GM12801 (cell line): Measurements from ENCODE around the gene RAB36.

ENCODE experiments used
- TF ChIP-seq, protein P1 (sequence below): IDR thresholded peaks from one replicate; pipeline ENCODE4 v1.5.1; 2011; ENCODE audit warnings: control low read depth; ENCODE audit not compliant: insufficient read length; ENCODE audit errors: extremely low read depth

The RAB36 gene

GRCh38 chr22:23110190-23110921 lies 34.9 kb upstream of the RAB36 start:
- TF ChIP-seq, protein P1, sequence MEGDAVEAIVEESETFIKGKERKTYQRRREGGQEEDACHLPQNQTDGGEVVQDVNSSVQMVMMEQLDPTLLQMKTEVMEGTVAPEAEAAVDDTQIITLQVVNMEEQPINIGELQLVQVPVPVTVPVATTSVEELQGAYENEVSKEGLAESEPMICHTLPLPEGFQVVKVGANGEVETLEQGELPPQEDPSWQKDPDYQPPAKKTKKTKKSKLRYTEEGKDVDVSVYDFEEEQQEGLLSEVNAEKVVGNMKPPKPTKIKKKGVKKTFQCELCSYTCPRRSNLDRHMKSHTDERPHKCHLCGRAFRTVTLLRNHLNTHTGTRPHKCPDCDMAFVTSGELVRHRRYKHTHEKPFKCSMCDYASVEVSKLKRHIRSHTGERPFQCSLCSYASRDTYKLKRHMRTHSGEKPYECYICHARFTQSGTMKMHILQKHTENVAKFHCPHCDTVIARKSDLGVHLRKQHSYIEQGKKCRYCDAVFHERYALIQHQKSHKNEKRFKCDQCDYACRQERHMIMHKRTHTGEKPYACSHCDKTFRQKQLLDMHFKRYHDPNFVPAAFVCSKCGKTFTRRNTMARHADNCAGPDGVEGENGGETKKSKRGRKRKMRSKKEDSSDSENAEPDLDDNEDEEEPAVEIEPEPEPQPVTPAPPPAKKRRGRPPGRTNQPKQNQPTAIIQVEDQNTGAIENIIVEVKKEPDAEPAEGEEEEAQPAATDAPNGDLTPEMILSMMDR = no peak

DNA sequence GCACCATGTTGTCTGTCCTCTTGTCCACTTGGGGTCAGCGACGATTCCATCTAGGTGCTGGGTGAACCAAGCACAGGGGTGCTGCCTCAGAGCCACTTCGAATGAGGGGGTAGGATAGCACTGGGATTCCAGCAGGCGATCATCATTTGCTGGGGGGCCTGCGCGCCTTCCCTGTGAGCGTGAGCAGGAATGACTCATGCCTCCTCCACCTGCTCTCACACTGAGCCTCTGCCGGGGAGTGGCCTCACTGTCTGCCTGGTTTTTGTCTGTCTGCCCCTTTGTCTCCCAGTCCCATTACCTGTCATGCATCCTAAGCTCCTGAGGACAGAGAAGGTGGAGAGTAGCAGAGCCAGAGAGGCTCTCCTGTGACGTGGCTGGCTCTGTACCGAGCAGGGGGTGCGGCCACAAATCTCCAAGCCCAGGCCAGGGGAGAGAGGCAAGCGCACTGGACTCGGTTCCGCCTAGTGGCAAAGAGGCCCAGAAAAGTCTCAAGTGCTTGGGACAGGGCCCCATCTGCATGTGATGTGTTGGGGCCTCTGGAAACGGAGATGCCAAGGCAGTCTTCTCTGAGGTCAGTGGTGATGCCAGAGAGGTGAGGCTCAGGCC lies 34.3 kb upstream of the RAB36 start:
- TF ChIP-seq, protein P1 = no peak

- TF ChIP-seq, protein P1 = no peak
Observed at GRCh38 chr22:23112472-23113012, 32.7 kb upstream of the RAB36 start.

GRCh38 chr22:23113067-23113846 lies 32.0 kb upstream of the RAB36 start:
- TF ChIP-seq, protein P1 = no peak

- TF ChIP-seq, protein P1 = no peak
Observed at GRCh38 chr22:23113847-23114720, 31.2 kb upstream of the RAB36 start.

DNA sequence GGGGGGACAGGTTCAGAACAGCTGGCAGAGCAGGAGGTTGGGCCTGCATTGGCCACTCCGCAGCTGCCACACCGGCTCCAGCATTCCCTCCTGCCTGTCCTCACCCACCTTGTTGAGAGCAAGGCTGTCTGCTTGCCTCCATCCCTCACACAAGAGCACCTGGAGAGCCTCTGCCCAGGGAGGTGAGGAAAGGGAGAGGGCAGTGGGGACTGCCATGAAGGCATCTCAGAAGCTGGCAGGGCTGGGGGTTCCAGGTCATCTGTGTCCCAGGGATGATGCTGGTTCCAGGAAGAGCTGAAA lies 30.6 kb upstream of the RAB36 start:
- TF ChIP-seq, protein P1 = no peak
